Esophagus squamous epithelium (tissue), 4 donors: Measurements from ENCODE around the gene INSIG2.

ENCODE experiments used
- CTCF ChIP-seq, 6 experiments: fragments of 450-650 bp in 4 of 6; fragments of 200-600 bp in 2 of 6; sonication (generic) in 2 of 6; IDR thresholded peaks; one replicate each; pipeline ENCODE4 v1.5.1; 2016 to 2019; ENCODE audit warnings: antibody characterized with exemption in 6 of 6, mild to moderate bottlenecking in 4 of 6, moderate library complexity in 4 of 6
- POLR2A ChIP-seq, 4 donors: fragments of 450-650 bp; IDR thresholded peaks; one replicate each; pipeline ENCODE4 v1.6.1; 2017; ENCODE audit warnings: antibody characterized with exemption in 4 of 4, mild to moderate bottlenecking in 4 of 4, moderate library complexity in 3 of 4

DNA sequence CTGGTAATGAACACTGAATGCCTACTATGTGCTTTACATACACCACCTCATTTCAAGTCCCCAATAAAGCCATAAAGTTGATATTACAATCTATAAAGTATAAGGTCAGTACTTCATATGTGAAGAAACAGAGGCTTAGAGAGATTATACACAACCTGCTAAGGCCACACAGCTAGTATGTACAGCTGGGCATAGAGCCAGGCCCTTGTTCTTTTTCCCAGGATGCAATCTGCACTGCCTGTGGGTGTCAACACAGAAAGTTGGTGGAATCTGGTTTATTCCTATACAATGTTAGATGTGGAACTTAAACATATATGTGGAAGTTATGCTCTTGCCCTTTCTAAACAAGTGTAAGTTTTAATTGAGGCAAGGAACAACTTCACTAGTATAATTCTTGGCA lies 32.8 kb downstream of the INSIG2 start:
- TF ChIP-seq CTCF (IDR thresholded peaks at IDR 0.05) (no peak), POLR2A (IDR thresholded peaks at IDR 0.05) (no peak)
